Kidney (tissue), 14 donors: ENCODE data around the gene PTMA. TPM values are rescaled to one million over a fixed set of nuclear protein-coding genes. Genes with fewer than 3 reads are reported as not detected.
A peak's percentile ranks its signal among the peaks of the same experiment; 100 is the strongest.

Source experiments
- DNase-seq, 5 donors: peaks; one replicate each; pipeline ENCODE4 v3.0.0-alpha.2; 2013 to 2020
- FAIRE-seq: peaks from 2 replicates; lab custom pipeline; 2012; peaks lifted over from hg19 to GRCh38; lab: Jason Lieb, UNC
- H3K27ac ChIP-seq, 2 donors: one replicate each; pipeline ENCODE4 v1.7.0; 2013; ENCODE audit warnings: low read depth in 2 of 2, low read length in 2 of 2, inconsistent platforms in 1 of 2
- H3K27me3 ChIP-seq: one replicate; pipeline ENCODE4 v1.7.1; 2013; ENCODE audit warnings: low read length, inconsistent platforms; ENCODE audit not compliant: control insufficient read depth, insufficient read depth
- H3K36me3 ChIP-seq, 3 donors: one replicate each; pipeline versions ENCODE4 v1.7.0 to v1.7.1; 2013; ENCODE audit warnings: low read length in 3 of 3, control low read depth in 1 of 3, inconsistent platforms in 1 of 3; ENCODE audit not compliant: insufficient read depth in 3 of 3, control insufficient read depth in 2 of 3
- H3K4me1 ChIP-seq, 3 donors: one replicate each; pipeline versions ENCODE4 v1.7.0 to v1.7.1; 2013; ENCODE audit warnings: low read length in 3 of 3, inconsistent platforms in 1 of 3, low read depth in 1 of 3; ENCODE audit not compliant: control insufficient read depth in 2 of 3, insufficient read depth in 2 of 3
- H3K4me3 ChIP-seq, 3 donors: one replicate each; pipeline versions ENCODE4 v1.7.0 to v1.8.1; 2013; ENCODE audit warnings: low read length in 3 of 3, control low read depth in 1 of 3, inconsistent platforms in 1 of 3
- H3K9ac ChIP-seq, 3 donors: one replicate each; pipeline versions ENCODE4 v1.7.0 to v1.7.1; 2013; ENCODE audit warnings: low read length in 3 of 3, control low read depth in 1 of 3, inconsistent platforms in 1 of 3
- H3K9me3 ChIP-seq, 3 donors: one replicate each; pipeline versions ENCODE4 v1.7.0 to v1.7.1; 2013; ENCODE audit warnings: low read length in 3 of 3, control low read depth in 1 of 3, inconsistent platforms in 1 of 3; ENCODE audit not compliant: control insufficient read depth in 2 of 3, insufficient read depth in 1 of 3
- intact Hi-C: fragments of 100-400 bp; cut with DNase I; formaldehyde crosslinking; loops from one replicate; pipeline ENCODE4 v1.11.1; 2022
- polyA plus RNA-seq: library from polyadenylated mRNA; stranded (reverse); fragments of 350-450 nt; fragmentation: Illumina TruSeq; extraction: RNeasy Lipid Tissue Mini Kit (QIAGEN cat#74804); gene quantifications from one replicate; pipeline ENCODE4 v1.2.3, GENCODE V29; 2014; ENCODE audit warnings: low read depth, low replicate concordance; ENCODE audit not compliant: insufficient read depth
- total RNA-seq: library from RNA; stranded (reverse); fragmentation: NEBNext Ultra II Directional; extraction: Animal tissue kit (Norgen Biotek cat#: 25700); gene quantifications from one replicate; pipeline ENCODE4 v1.2.1, GENCODE V29; 2021
- TF ChIP-seq, protein P1 (sequence below): IDR thresholded peaks from 3 replicates; pipeline ENCODE4 v1.5.1; 2012; ENCODE audit warnings: mild to moderate bottlenecking, moderate library complexity, borderline replicate concordance; ENCODE audit not compliant: insufficient read depth; ENCODE audit errors: extremely low read depth
- donor health status: control.
- donor health status: control.
- donor health status: control.
- donor health status: control.
- donor health status: control.
- donor health status: DM: yes; HTN: yes; CAD: no.
- donor health status: Normal renal cell carcinoma (clear cell type).

Gene PTMA
- total and polyA plus RNA-seq, 2 donors from 2014 or later: 825 to 1,173 TPM

GRCh38 chr2:231715499-231715837 is 7.1 kb downstream of the PTMA start:
- TF ChIP-seq, protein P1, sequence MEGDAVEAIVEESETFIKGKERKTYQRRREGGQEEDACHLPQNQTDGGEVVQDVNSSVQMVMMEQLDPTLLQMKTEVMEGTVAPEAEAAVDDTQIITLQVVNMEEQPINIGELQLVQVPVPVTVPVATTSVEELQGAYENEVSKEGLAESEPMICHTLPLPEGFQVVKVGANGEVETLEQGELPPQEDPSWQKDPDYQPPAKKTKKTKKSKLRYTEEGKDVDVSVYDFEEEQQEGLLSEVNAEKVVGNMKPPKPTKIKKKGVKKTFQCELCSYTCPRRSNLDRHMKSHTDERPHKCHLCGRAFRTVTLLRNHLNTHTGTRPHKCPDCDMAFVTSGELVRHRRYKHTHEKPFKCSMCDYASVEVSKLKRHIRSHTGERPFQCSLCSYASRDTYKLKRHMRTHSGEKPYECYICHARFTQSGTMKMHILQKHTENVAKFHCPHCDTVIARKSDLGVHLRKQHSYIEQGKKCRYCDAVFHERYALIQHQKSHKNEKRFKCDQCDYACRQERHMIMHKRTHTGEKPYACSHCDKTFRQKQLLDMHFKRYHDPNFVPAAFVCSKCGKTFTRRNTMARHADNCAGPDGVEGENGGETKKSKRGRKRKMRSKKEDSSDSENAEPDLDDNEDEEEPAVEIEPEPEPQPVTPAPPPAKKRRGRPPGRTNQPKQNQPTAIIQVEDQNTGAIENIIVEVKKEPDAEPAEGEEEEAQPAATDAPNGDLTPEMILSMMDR: no peak
- H3K36me3 ChIP-seq: peaks cover 8 to 13% (median 8%) of the 10 kb centered on the region in 3 donors
- H3K9me3 ChIP-seq: no peaks in the 10 kb centered on the region
- intact Hi-C loops: loop anchor here (5.0 kb wide), 1 partner anchor 33 kb away; no protein-coding TSS in a partner anchor
- H3K4me1 ChIP-seq: peaks cover 2 to 22% (median 20%) of the 10 kb centered on the region in 3 donors
- H3K4me3 ChIP-seq: no peak overlapping the region
- DNase-seq (peak in 1 of 5 donors; percentile 61), FAIRE-seq (no peak)
- no peak overlapping the region for H3K9ac ChIP-seq
- no peaks in the 10 kb centered on the region for H3K27me3 ChIP-seq
- H3K27ac ChIP-seq: no peak overlapping the region

- H3K36me3 ChIP-seq: peaks cover 8 to 13% (median 8%) of the 10 kb centered on the region in 3 donors
- H3K4me1 ChIP-seq: peaks cover 2 to 22% (median 20%) of the 10 kb centered on the region in 3 donors
- H3K9me3 ChIP-seq: no peaks in the 10 kb centered on the region
- intact Hi-C loops: loop anchor here (5.0 kb wide), 1 partner anchor 34 kb away; no protein-coding TSS in a partner anchor
- H3K4me3 ChIP-seq: no peak overlapping the region
- H3K9ac ChIP-seq: no peak overlapping the region
- H3K27ac ChIP-seq: no peak overlapping the region
- H3K27me3 ChIP-seq: no peaks in the 10 kb centered on the region
- DNase-seq (peak in 2 of 5 donors; percentile 58 to 63), FAIRE-seq (no peak)
- TF ChIP-seq, protein P1: no peak
These were observed 7.8 kb downstream of the PTMA start for GRCh38 chr2:231715988-231716616.

DNA sequence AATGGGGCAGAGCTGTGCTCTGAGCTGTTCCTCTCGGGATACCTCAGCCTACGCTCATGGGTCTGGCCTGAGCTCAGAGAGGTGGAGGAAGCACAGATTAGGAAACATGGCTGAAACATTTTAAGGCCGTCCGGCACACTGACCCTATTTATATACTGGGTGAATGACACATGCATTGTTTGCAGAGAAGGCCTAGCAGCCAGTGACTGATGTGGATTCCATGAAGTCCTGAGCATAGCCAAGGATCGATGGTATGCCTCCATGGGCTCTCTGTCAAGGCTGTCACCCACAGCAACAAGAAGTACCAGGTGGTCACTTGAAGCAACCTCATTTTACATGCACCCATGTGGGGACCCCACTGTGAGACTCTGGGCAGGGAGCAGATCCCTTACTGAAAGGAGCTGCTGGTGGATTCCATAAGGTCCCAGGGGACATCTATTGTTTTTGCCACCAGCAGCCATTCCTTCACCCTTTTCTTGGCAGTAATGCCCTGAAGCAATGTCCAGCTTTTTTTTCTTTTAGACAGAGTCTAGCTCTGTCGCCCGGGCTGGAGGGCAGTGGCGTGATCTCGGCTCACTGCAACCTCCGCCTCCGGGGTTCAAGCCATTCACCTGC is 8.4 kb downstream of the PTMA start:
- Histone ChIP-seq H3K27ac (no peak overlapping the region), H3K9ac (no peak overlapping the region), H3K4me3 (no peak overlapping the region), H3K27me3 (no peaks in the 10 kb centered on the region), H3K36me3 (peaks cover 7 to 13% (median 7%) of the 10 kb centered on the region in 3 donors), H3K4me1 (peaks cover under 1 to 17% (median 15%) of the 10 kb centered on the region in 3 donors), H3K9me3 (no peaks in the 10 kb centered on the region)
- FAIRE-seq (no peak), DNase-seq (no peak)
- TF ChIP-seq, protein P1: no peak
- intact Hi-C loops: loop anchor here (5.0 kb wide), 1 partner anchor 34 kb away; no protein-coding TSS in a partner anchor
